Glomerular endothelial cell (primary cell): ENCODE measurements around the gene GALNT18. TPM values are rescaled to one million over a fixed set of nuclear protein-coding genes. Genes with fewer than 3 reads are reported as not detected.

ENCODE experiments used
- DNase-seq: peaks from one replicate; pipeline ENCODE4 v3.0.0-alpha.2; 2011; ENCODE audit warnings: low read depth, low spot score; ENCODE audit errors: extremely low read depth
- total RNA-seq: library from RNA; depleted of rRNA; stranded (reverse); fragments of >200 nt; gene quantifications from 2 replicates; pipeline ENCODE4 v1.2.3, GENCODE V29; 2015

The GALNT18 gene
- total RNA-seq, 1 donor from 2014 or later = 101 TPM

DNA sequence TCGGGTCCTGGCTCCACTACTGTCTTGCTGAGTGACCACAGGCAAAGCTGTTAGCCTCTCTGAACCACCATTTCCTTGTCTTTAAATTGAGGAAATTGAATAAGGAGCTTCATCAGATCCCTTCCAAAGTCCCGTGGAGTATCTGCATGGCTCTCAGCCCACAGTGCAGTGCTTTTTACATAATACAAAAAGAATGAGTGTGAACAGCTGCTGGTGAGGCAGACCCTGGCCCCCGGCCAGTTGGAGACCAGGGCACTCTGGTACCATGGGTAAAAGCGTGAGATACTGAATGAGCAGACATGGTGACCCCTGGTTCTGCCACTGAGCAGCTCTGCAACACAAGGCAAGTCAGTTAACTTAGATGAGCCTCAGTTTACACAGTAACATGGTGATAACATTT is 86.8 kb downstream of the GALNT18 start:
- no peak for DNase-seq

DNA sequence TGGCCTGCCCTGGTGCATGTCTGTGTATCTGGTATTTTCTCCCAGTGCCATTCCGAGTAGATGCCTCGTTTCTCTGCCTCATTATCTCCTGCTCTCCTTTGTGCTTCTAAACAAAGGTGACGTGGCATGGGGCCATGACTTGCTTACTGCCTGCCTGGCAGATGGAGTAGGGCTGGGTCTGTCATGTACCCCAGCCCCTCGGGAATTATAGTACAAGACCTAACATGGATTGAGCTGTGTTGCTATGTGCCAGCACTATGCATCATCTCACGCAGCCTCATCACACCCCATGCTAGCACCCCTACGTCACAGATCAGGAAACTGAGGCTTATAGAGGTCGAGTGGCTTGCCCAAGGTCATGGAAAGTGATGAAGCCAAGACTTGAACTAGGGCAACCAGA is 88.1 kb downstream of the GALNT18 start:
- DNase-seq = no peak

DNA sequence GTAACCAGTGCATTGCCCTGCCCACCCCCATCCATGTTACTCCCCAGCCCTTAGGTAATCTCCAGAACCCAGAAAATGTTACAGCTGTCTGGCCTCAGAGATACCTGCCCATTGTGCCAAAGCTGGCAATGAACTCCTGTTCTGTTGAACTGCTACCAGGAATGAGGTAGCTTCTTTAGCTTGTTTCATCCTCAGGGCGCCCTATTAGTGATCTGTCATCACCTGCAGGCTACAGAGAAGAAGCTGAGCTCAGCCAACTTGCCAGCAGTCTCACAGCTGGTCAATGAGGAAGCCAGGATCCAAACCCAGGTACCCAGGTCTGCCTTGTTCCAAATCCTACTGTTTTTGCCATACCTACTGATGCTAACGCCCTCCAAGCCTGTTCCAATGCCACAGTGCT is 88.7 kb downstream of the GALNT18 start:
- DNase-seq = no peak

DNA sequence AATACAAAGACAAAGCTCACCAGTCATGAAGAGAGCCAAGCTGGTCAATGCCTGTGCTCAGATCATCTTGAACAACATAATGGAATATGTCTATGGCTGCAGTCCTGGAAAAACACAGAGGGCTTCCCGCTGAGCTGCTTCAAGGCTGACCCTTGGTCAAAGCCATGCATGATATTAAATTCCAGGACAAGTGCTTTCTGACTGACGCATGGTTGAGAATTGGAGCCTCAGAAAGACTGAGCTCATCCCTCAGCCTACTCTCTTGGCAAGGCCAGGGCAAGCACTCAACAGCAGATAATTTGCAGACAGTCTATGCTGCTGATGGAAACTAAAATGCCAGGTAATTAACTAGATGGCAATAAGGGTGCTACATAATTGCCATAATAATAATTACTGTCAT is 89.2 kb downstream of the GALNT18 start:
- no peak for DNase-seq

DNA sequence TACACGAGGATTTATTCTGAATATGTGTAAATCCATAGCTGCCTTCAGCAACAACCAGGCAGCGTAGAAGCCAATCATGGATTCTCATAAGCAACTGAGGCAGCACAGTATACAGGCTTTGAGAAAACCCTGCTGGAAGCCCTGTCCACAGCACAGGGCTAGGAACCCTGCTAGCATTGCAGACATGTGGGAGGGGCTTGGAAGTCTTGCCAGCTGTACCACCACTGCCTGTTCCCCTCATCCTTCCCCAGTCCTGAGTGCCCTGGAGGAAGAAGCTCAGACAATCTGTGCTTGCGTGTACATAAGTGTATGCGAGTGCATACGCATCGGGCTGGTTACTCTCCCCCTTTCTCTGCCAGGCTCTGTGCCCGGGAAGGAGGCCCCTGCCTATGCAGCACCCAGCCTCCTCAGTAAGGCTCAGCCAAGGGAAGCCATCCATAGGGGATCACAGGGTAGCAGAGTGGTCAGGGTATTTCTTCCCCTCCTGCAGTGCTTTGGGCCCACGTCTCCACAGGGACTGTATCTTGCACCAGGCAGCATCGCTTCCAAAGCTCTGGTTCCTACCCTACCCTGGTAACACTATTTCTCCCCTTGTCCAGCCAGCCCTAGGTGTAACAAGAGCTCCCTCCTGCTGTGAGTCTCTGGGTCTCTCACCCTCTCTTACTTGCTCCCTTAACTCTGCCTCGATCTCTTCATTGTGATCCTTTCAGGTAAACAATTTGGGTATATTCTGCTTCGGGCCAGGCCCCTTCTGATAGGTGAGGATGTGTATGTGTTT is 90.5 kb downstream of the GALNT18 start:
- no peak for DNase-seq

DNA sequence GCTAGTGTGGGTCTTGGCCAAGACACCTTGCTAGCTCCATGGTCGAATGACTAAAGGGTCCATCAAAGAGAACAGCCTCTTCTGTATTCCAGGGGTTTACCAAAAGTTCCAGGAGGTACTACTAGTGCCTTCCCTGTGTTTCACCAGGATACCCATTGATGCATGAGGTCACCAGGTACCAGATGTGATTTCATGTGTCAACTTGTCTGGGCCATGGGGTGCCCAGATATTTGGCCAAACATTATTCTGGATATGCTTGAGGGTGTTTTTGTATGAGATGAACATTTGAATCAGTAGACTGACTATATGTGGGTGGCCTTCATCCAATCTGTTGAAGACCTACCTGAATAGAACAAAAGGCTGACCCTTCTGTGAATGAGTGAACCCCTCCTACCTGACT is 92.8 kb downstream of the GALNT18 start:
- DNase-seq = no peak

DNA sequence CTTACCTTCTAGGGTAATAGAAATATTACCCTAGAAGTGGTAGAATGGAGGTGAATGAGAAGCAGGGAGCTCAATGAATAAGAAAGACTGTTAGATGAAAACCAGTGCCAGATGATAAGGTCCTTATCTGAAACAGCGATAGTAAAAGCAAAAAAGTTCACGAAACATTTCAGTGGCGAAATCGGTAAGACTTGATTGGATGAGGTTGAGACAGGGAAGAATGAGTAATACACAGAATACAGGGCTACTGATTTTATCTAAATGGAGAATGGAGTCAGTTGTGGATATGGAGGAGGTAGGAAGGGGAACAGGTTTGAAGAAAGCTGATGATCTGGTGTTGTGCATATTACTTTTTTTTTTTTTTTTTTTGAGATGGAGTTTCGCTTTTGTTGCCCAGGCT is 96.5 kb downstream of the GALNT18 start:
- no peak for DNase-seq

DNA sequence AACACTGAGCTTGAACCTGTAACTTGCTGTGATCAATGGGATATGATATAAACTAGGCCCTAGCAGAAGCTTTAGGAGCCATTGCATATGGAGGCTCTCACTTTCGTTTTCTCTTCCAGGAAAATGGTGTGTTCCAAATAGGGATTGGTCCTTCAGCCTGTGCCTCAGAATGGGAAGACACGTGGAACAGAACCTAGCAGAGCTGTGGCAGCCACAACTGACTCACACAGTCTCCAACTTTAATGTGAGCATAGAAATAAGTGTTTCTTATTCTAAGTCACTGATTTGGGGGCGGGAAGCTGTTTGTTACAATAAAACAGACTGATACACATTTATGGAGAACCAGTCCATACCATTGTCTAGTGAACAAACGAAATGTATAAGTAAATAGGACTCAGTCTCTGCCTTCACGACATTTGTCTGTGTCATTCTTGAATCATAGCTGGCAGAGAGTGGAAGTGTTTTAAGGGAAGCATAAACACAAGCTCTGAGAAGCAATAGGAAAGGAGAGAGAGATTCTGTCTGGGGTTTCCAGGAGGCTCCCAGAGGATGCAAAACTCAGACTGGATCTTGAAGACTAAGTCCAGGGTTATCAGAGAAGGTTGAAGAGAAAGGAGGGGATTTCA is 97.3 kb downstream of the GALNT18 start:
- DNase-seq = no peak

DNA sequence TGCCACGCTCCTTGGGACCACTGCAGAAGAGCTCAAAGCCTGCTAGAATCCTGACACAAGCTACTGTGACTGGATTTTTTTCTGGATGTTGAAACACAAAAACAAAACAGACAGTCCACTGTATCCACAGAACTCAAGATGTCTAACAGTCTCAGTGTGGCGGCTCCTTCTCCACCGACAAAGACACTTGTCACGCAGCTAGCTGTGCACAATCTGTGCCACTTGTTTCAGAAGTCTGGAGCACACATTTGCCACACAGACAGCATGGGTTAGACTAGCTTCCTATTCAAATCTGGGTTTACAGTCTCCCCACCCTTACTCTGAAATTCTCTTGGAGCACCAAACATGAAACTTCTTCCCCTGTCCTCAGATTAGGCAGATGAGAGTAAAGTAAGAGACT is 99.2 kb downstream of the GALNT18 start:
- DNase-seq = no peak

DNA sequence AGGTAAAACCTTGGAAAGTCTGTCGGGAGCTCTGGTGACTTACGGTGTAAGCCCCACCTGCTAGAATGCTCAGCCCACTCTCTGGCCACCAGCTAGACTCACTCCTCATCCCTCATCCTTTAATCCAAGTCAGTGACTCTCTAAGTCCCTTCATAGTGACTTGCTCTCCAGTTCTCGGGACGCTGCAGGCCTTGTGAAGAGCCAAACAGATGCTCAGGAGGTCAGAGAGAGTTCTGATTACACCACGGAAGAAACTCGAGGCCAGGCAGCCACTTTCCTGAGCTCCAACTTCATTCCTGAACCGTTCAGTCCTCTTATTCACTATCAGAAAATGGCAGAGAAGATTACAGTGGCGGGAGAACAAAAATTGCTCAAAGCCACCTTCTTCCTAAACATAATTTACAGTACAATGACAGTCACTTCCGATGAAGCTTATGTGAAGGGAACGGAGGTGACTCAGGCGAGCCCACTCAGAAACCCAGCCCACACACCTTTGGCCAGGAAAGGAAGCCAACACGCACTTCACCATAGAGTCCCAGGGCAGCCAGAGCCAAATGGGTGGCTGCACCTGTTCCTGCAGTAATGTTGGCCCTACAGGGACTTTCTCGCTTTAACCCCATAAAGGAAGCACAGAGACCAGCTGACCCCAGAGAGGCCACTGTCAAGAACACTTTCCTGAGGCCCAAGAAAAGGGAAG is 100.4 kb downstream of the GALNT18 start:
- no peak for DNase-seq

DNA sequence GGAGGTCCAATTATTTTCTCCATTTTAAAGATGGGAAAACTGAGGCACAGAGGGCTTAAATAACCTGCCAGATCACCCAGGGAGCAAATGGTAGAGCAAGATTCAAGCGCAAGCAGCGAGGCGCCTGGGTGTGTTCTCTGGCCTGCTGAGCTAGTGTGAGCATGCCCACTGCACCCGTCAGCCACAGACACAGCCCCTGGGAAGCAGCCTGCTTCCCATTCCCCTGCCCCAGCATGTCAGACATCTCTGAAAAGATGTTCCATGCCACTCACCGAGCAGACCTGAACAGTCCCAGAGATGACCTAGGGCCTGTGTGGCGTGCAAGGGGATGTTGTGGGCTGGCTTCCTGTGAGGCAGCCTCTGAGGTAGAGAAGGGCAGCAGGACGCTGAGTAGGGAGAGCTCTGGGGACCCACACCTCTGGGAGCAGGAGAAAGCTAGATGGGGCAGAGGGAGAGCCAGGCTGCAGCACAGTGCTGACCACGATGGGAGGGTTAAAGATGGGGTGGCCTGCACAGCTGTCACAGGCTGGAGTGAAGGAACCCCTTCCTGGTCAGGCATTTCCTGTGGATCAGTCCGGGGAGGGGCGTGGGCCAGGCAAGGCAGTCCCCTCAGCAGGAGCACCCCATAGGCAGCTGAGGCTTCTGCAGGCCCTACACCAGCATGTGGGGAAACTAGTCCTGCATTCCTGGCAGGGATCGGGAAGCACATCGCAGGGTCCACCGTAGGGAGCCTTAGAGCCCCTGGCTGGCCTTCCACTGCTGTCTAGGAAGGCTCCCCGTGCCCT is 101.4 kb downstream of the GALNT18 start:
- DNase-seq = no peak

DNA sequence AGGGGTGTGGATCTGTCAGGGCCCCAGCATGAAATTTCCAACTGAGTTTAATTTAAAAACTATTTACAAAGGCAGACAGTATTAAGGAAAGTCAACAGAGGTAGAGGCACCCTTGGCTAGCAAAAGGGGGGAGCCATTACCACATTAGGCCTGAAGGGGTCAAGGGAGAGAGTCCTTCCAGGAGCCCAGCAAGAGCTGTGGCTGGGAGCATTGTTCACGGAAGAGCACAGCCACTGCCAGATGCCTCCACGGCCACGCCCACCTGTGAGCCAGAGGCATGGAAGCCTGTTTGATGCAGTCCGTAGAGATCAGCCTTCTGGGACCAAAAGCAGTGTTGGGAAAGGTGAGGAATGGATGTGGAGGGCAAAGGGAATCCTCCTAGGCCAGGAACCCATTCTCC is 102.6 kb downstream of the GALNT18 start:
- no peak for DNase-seq

DNA sequence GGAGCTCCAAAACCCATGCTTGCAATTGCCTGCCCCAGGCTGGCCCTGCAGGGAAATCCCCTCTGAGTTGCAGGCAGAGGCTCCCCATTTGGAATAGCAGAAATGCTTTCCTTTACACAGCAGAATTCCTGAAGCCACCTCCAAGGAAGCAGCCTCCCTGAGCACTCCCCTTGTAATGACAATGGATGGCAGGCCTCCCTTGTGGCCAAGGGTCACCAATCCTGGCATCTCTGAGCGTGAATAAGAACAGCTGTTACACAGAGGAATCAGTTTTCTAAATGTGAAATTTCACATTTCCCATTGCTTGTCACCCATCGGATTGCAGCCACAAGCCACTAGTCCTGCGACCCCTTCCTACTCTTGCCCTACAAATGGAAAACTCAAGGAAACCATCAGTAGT is 107.6 kb downstream of the GALNT18 start:
- no peak for DNase-seq

DNA sequence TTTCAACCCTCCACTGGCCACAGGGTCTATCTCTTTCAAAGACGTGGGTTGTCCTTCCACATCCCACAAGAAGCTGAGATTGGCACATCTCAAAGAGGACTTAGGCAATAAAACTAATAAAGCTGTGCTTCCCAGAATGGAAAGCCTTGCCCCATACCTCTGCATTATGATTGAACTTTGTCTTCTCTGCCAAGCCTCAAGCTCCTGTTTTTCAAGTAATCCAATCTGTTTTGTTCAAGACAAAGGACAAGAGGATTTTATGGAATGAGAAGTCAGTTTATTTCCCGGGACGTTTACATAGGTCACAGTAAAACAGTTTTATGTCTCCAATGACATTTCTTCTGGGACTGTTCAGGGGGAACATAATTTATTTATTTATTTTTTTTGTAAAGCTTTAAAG is 108.4 kb downstream of the GALNT18 start:
- DNase-seq = no peak

DNA sequence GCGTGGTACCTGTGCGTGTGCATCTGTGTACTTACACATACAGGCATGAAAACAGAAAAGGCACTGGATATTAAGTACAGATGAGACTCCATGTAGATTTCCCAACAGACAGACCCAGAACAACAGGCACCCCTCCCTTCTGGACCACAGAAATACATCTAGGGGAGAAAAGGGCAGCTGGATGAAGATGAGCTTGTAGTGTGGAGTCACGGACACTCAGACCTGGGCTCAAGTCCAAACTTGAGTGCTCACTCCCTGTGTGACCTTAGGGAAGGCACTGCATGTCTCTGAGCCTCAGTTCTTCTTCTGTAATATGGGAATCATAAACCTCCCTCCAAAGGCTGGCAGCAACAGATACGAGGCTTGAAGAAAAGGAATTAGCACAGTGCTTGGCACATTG is 108.9 kb downstream of the GALNT18 start:
- no peak for DNase-seq

DNA sequence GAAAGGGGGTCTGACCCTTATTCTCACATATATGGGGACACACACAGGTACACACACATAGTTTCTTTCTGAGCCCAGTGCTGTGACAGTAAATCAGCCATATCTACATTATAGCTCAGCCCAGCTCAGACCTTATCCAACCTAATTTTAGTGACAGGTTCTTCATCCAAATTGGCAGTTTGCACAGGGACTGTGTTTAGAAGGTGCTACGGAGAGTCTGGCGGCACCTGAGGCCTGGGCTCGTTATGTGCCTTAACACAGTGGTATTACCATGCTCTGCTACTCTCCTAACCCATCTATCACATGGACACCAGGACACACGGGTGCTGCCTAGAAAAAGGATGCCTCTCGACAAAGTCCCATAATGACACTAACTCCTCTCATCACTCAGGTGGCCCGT is 109.3 kb downstream of the GALNT18 start:
- no peak for DNase-seq

DNA sequence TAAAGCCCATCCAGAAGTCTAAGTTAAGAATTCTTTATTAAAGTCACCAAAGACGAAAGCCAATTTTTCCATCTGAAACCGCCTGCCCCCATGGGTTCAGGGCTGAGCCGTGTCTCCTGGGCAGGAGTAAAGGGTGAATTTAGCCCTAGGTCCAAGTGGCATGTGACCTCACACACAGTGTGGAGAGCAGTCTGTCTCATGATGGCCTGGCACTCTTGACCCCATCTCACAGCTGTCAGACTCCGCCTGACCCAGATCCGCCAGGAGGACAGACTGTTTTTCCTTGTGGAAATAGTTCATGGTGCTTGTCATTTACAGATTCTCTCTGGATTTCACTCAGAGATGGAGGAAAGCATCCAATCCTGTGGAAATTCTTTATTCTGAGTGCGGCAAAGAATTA is 109.7 kb downstream of the GALNT18 start:
- DNase-seq = no peak

DNA sequence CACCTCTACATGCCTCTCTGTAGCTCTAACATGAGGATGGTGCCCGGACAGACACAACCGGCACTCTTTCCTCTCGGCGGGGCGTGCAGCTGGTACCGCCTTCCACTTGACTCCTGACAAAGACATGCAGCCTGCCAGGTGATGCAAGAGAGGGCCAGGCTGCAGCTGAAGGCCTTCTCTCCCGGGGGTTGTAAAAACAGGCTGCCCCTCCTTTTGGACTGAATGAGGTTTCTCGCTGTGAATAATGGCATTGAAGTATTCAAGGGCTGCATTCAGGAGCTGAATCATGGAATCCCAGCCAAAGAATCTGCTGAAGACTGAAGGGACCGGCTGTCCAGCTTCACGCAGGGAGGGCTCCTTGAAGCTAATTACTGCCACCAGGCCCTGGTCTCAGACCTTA is 110.9 kb downstream of the GALNT18 start:
- no peak for DNase-seq

DNA sequence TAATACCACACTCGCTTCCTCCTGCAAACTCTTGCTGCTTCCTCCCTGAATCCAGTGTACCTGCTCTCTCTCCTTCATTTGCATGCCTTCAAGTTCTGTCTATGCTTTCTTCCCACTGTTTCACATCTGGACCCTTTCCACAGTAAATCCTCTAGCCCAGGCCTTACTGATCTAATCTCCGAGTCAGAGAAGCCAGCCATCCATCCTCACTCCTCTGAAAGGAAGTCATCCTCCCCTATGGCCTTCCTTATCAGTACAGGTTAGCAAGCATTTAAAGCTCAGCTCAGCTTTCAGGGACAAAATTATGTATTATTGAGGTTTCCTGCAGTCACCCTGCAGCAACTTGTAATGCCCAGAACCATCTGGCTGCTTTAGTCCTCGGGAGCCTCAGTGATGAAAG is 116.1 kb downstream of the GALNT18 start:
- DNase-seq = no peak

DNA sequence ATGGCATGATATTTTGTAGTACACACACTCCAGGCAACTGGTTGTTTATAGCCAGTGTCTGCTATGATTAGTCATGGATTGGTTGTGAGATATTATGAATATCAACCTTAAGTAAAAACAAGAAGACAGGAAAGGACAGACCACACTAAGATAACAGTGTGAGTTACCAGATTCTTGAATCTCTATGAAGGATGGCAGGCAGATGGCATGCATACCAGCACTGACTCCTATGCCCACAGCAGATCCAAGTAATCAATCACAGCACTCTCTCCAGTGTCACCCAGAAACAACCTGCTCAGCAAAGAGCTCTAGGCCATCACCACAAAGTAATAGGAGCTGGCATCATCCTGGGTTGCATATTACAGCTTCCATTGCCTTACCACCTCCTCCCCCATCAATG is 116.6 kb downstream of the GALNT18 start:
- DNase-seq = no peak

DNA sequence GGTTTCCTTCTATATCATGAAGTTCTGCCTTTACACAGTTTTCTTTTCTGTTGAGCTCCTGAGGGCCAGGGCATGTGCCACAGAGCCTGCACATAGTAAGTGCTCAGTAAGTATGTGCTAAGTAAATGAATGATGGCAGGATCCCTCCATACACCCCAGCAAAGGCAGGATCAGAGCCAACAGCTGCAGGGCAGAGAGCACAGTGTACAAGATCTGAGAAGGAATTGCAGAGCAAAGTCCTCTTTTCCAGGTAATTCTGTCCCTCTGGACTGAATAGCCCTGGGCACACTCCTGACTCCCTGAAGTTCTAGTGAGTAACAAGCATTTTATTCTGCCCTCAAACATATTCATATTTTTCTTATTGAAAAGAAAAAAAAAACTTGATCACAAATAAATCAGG is 117.7 kb downstream of the GALNT18 start:
- DNase-seq = no peak
